OCI-LY7 (cell line): Measurements from ENCODE around the gene ALDH1A2.
"Not testable (repeated sequence)": the region's sequence is repeated elsewhere in the genome, so short reads cannot be mapped to it uniquely, and the experiment has no call there.

Experiments used
- CTCF ChIP-seq: fragments of 200-600 bp; sonication (generic); conservative IDR thresholded peaks from 2 replicates; pipeline ENCODE4 v1.5.1; 2014; ENCODE audit warnings: mild to moderate bottlenecking, antibody characterized with exemption, low read length, moderate library complexity, mixed read lengths
- EZH2phosphoT487 ChIP-seq: fragments of 200-600 bp; sonication (generic); IDR thresholded peaks from 2 replicates; pipeline ENCODE4 v1.6.1; 2018; ENCODE audit warnings: low read depth, borderline replicate concordance, mild to moderate bottlenecking, mixed run types, antibody characterized with exemption, low read length, moderate library complexity, mixed read lengths

GRCh38 chr15:58080959-58081358 lies 15.4 kb upstream of the ALDH1A2 start:
- TF ChIP-seq CTCF, EZH2phosphoT487: not testable (repeated sequence)
